Dermis microvascular lymphatic vessel endothelial cell (primary cell): ENCODE results near the gene ATP13A5. TPM values are rescaled to one million over a fixed set of nuclear protein-coding genes. Genes with fewer than 3 reads are reported as not detected.

ENCODE experiments used
- DNase-seq, 2 donors: peaks; one replicate each; pipeline versions ENCODE4 v3.0.0 to v3.0.0-alpha.2; 2010; ENCODE audit warnings: low read depth in 2 of 2
- total RNA-seq: library from RNA; depleted of rRNA; stranded (reverse); fragments of >200 nt; gene quantifications from 2 replicates; pipeline ENCODE4 v1.2.1, GENCODE V29; 2014

The ATP13A5 gene
- total RNA-seq, 1 donor from 2014 or later, result not detected

DNA sequence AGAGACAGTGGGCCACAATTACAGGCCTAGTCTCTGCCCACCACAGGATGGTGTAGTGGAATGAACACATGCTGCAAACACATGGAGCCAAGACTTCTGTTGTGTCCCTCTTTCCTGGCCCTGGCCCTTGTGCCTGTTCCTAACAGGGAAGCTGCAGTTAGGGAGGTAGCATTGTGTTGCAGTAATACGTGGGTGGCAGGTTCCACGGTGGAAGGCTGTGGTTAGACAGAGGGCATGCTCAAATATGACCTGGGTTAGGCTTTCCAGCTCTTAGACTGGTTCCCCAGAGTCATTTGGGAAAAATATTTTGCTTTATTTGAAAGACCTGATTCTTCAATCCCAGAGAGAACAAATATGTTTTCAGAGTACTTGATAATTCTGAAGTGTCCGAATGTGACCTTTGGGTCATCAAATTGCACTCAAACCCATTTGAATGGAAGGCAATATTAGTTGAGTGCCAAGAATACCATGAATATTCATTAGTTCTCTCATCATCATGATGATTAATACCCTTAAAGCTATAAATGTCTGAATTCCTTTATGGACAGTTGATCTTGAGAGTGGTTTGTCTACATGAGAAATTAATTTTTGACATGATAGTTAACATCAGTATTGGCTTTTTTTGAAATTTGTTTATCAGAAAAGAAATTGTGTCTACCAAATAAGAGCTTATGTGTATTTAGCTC lies 109.1 kb downstream of the ATP13A5 start:
- no peak for DNase-seq

DNA sequence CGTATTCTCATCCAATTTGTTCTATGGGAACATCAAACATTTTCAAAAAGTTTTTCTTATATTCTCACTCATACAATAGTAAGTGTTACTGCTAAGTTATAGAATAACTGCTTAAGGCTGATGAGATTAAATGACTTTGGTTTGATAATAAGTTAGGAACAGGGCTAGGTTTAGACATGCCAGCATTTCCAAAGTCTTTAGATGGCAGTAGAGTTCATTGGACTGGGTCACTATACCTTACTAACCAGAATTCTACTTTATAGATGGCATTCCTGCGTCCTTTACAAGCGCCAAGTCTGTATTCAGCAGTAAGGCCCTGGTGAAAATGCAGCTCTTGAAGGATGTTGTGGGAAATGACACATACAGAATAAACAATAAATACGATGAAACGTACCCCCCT lies 115.8 kb downstream of the ATP13A5 start:
- no peak for DNase-seq

DNA sequence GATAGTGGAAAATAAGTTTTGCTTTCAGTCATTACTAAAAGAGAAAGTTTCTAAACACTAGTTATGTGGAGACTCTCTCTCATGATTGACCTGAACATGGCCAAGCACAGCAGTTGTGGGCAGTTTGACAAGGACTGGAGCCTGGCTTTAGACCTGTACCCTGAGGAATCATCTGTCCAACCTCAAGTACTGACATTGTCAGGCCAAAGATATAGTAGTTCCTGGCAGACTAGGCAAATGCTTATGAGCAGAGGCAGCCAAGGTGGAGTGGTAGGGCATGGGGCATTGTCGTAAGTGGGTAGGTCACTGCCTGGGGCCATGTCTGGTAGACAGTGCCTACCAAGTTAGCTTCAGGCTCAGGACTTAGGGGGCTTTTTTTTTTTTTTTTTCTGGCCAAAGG lies 116.6 kb downstream of the ATP13A5 start:
- DNase-seq, result no peak

DNA sequence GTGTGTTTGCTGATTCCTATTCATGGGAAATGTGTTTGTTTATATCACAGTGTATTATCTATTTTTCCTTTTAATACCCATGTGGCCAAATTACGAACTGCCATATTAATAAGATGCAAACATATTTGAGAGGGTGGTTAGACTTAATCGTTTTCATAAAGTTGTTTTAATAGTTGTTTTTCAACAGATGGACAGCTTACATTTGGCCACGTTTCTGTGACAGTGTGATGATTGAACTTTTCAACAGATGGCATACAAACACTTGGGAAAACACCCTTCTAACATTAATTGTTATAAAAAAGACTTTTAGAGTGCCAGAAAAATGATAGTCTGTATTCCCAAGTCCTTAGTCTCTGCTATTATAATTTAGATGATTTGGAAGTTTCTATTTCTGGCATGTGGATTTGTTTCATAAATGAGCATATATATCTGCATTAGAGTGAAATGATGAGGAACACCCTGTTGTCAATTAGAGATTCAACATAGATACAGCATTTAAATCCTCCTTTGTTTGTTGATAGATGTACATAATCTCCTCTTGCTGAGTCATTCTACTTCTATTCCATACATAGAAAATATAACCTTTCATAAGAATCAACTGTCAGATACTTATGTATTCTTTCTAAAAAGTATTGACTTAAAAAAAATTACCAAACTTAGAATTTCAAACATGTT lies 124.4 kb downstream of the ATP13A5 start:
- DNase-seq, result no peak

DNA sequence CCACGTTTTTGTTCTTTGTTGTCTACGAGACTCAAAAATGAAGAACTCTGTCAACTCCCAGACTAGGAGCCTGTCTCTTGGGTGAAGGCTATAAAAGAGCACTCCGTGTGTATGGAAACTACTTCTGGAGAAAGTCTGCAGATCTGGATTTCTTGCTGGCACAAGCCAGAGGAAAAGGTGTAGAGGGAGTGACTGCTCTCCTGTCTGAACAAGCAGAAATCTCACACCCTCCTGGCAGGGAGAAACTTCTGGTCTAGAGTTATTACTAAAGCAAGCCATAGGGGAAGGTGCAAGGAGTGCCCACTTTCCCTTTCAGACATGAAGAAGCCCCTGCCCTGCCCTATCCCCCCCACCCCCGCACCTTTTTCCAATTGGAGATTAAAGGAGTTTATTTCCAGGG lies 128.1 kb downstream of the ATP13A5 start:
- no peak for DNase-seq

DNA sequence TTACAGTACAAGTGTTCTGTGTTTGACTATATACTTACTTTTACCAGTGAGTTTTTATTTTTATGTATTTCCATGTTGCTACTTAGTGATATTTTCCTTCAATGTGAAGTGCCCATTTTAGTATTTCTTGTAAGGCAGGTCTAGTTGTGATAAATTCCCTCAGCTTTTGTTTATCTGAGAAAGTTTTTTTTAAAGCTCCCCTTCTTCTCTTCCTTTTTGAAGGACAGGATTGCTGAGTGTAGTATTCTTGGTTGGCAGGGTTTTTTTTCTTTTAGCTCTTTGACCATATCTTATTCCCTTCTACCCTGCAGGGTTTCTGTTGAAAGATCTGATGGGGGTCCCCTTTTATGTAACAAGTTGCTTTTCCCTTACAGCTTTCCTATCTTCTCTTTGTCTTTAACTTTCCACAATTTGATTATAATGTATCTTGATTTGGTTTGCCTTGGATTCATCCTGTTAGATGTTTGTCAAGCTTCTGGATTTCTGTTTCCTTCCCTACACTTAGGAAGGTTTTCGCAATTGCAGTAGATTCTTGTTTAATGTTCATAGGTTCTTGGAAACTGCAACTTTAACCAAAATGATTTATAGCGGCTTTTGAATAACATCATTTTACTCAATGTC lies 129.6 kb downstream of the ATP13A5 start:
- no peak for DNase-seq

DNA sequence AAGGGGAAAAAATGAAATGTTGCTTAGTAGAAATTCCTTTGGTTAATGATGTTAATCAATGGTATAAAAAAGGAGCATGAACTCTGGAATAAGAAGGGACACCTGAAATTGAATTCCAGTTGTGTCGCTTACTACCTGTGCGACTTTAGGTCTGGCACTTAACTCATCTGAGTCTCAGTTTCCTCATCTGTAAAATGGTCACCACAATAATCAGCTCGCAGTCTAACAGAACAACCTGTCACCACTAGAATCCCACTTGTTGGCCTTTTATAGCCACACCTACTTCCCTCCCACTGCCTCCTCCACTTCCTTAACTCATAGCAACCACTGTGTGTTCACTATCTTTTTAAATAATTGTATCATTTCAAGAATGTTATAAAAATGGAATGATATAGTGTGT lies 135.0 kb downstream of the ATP13A5 start:
- no peak for DNase-seq

DNA sequence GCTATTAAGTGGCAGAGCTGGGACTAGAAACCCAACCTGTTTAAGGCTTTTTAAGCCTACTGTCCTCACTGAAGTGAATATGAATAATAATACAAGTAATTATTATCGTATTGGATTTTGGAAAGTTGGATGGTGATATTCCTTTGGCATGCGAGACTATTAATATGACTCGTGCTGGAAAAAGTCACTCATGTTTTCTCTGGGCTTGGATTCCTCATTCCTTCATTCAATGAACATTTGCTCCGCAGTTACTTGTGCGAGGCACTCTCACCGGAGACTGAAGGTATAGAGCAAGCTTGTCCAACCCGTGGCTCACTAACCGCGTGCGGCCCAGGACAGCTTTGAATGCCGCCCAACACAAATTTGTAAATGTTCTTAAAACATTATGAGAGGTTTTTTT lies 136.8 kb downstream of the ATP13A5 start:
- DNase-seq, result no peak

DNA sequence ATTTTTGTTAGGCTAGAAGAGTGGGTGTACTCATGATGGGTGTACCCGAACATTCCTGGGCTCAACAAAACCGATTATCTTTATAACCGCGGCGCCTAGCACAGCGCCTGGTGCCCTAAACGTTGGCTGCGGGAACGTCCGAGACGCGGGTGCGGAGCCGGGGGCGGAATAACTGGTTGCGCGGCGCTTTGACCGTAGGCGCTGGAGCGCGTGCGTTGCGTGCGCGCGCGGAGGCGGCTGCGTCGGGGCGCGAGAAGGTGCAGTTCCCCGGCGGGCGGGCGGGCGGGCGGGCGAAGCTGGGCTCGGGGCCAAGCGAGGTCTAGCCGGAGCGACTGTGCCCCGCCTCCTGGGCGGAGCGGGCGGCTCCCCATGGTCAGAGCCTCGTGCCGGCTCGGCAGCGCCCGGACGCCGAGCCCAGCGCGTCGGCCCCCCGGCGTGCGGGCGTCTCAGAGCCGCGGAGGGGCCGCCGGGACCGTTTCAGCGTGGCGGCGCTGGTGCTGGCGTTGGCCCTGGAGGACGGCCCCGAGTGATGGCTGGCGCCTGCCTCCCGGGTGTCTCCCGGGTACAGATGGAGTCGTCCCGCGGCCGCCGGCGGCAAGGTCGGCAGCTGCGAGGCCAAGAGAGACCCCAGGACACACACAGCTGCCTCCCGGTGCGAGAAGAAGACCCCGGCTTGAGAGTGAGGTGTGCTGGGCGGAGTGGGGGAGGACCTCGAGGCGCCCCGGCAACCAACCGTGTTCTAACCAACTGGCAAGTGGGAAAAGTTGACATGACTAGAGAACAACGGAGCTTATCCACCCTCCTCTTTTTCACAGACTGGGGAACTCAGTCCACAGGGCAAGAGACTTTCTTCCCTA lies 137.5 kb downstream of the ATP13A5 start, which contains the start of gene PLAAT1:
PLAAT1 (plus strand) TSS at position 373 of the 857 bp plus-strand sequence. CDS start 14,429 bp downstream, outside the sequence.
- DNase-seq, result peak; percentile 11 to 53

DNA sequence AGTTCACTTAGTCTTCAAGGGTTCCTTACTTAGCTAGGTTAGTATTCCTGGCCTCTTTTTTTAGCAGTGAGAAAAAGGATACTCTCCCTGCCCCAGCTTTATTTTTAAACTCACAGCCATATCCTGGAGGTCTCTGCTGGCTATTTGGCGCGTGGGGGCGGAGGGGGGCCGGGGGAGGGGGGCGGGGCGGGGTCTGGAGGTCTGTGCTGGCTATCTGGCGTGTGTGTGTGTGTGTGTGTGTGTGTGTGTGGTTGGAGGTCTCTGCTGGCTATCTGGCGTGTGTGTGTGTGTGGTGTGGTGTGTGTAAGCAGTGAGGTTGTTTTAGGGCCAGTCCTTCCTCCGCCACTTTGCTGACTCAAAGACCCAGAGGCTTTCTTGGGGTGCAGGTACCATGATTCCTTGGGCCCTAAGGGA lies 138.1 kb downstream of the ATP13A5 start:
- DNase-seq, result peak in 1 of 2 donors; percentile 3

DNA sequence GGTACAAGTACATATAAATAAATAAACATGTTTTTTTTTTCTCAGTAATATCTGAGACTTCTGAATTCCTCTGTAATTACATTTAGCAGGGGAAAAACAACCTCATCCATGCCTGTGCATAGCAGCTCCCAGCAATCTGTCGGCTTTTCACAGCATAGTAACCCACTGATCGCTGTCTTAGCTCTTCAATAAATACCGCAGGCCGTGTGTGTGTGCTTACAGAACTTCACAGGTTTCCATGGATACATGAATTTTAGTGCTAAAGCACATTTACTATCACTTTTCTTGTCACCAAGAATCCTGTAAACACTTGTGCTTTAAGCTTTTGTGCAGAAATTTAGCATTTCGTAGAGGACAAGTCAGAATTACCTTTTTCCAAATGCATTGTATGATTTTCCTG lies 141.5 kb downstream of the ATP13A5 start:
- no peak for DNase-seq

DNA sequence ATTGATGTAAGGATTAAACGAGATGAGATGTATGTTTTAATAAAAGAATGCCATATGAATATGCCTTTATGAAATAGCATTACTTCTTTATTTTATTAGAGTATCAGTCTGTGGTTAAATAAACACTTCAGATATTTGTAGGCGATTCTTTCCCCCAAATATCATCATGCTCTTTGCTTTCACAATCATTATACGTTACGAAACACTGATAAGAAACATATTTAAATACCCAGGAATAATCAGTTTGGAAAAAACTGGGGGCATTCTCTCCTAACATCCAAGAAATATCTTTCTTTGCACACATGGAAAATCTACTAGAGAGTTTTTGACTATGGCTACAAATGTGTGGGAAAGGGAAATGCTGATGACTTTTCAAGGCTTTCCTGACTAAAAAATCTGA lies 142.0 kb downstream of the ATP13A5 start:
- no peak for DNase-seq

DNA sequence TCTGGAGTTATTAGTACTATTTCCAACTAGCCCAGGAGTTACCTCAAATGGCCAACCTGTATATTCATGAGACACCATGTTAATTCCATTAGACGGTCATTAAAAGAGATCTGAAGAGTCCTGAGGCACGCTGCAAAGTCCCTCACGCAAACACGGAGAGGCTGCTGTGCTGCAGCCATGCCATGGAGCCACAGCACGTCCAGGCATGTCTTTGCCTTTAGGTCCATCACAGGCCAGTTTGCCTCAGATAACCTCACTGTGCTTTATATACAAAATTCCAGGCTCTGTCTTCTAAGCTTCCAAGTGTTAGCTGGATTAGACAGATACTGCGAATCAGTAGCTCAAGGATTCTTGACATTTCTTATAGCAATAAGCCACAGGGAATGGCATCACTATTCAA lies 147.4 kb downstream of the ATP13A5 start:
- no peak for DNase-seq

DNA sequence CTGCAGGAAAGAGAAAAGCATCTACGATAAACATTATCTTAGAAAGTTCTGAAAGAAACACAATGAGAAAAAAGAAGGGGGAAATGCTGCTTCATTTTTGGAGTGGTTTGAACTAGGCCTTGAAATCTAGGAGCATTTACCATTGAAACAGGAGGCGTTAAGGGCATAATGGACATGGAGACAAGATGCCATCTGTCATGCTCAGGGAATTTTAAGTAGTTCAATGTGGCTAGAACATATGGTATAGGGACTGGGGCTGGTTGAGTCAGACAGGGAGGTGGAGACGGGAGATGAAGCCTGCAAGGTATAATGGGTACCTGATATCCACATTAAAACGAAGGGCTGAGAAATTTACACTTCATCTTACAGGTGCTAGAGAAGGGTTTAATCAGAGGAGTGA lies 147.9 kb downstream of the ATP13A5 start:
- DNase-seq, result no peak

DNA sequence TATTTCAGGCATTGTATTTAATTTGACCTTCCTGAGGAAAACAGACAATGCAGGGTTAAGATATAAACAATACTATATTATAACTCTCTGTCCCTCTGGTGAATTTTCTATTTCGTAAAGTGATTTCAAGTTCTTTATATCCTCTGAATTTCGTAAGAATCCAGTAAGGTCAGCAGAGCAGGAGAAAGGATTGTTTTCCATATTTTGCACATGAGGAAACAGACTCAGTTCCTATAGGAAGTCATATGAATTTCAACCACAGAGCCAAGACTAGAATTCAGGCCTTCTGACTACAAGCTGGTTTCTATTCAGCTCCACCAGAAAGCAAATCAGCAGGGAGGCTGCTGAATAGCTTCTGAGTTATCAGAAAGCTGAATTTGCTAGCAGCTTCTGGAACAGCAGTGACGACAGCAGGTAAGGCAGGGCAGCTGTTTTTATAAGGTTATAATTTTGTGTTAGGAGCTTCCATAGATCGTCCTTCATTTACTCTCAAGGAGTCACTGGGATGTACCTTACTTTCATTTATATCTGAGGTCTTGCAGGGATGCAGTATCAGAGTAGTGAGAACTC lies 148.6 kb downstream of the ATP13A5 start:
- peak in 1 of 2 donors; percentile 54 for DNase-seq

DNA sequence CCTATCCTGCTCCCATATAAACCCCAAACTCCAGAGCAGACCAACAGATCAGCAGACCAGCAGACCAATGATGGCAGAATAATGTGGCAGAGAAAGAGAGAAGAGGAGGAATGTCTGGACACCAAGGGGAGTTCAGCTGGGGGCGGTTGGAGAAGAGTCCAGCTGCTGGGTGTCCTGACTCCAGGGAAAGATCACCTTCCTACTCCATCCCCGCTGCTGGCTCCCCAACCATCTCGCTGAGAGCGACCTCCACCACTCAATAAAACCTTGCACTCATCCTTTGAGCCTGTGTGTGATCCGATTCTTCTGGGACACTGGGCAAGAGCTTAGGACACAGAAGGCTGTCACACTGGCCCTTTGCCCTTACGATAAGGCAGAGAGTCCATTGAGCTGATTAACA lies 150.3 kb downstream of the ATP13A5 start:
- no peak for DNase-seq

DNA sequence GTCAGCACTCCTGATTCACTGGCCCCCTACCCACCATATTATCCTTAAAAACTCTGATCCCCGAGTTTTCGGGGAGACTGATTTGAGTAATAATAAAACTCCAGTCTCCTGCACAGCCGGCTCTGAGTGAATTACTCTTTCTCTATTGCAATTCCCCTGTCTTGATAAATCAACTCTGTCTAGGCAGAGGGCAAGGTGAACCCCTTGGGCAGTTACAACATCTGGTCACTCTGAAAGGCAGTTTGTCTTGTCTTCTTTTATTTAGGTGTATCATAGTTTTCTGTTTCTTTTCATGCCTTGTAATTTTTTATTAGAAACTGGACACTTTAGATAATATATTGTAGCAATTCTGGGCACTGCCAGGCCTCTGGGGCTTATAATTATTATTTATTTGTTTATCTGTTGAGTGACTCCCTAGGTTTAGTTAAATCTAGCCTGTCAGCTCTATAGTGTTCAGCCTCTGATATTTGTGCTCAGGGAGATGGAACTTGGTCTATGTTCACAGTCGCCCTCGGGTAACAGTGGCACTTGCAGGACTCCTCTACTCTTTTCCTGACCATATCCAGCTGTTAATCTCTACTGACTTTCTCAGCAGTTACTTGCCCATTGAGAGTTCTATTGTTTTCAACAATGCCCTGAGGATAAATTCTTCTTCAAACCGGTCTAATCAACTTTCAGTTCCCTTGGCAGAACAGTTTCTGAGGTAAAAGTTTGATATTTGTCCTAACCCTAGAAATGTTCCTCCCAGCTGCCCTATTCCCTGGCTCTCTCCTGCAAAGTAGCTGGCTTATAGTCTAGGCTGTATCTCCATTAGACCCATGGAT lies 153.0 kb downstream of the ATP13A5 start:
- DNase-seq, result no peak
